HG03558 (cell line): Measurements from ENCODE around the gene PITPNM2.

Experiments used
- ATAC-seq: cut with Tn5 transposase; IDR thresholded peaks from one replicate; pipeline ENCODE4 v1.9.1; 2021; ENCODE audit warnings: moderate number of reproducible peaks; ENCODE audit not compliant: unreplicated experiment; ENCODE audit errors: extremely low read depth

Gene PITPNM2

GRCh38 chr12:123148223-123148622, 2.7 kb downstream of the PITPNM2 start:
- no peak for ATAC-seq

- ATAC-seq = no peak
These were observed 5.7 kb downstream of the PITPNM2 start for GRCh38 chr12:123145211-123145610.

- ATAC-seq = no peak
These were observed 7.0 kb downstream of the PITPNM2 start for GRCh38 chr12:123143736-123144461.

- no peak for ATAC-seq
These were observed 7.8 kb downstream of the PITPNM2 start for GRCh38 chr12:123142921-123143735.

- ATAC-seq = no peak
These were observed 8.4 kb downstream of the PITPNM2 start for GRCh38 chr12:123142518-123142840.

- ATAC-seq = no peak
These were observed 9.0 kb downstream of the PITPNM2 start for GRCh38 chr12:123141615-123142517.

- no peak for ATAC-seq
These were observed 9.9 kb downstream of the PITPNM2 start for GRCh38 chr12:123140676-123141614.

- ATAC-seq = no peak
These were observed 10.8 kb downstream of the PITPNM2 start for GRCh38 chr12:123139926-123140675.

- no peak for ATAC-seq
These were observed 15.2 kb downstream of the PITPNM2 start for GRCh38 chr12:123135688-123136087.

- ATAC-seq = no peak
These were observed 16.1 kb downstream of the PITPNM2 start for GRCh38 chr12:123134826-123135225.

GRCh38 chr12:123134271-123134671, 16.6 kb downstream of the PITPNM2 start:
- no peak for ATAC-seq

- no peak for ATAC-seq
These were observed 17.2 kb downstream of the PITPNM2 start for GRCh38 chr12:123133701-123134100.

GRCh38 chr12:123132951-123133619, 17.8 kb downstream of the PITPNM2 start:
- ATAC-seq = no peak

GRCh38 chr12:123131879-123132402, 18.9 kb downstream of the PITPNM2 start:
- no peak for ATAC-seq

- no peak for ATAC-seq
These were observed 19.5 kb downstream of the PITPNM2 start for GRCh38 chr12:123131291-123131832.

- no peak for ATAC-seq
These were observed 21.3 kb downstream of the PITPNM2 start for GRCh38 chr12:123129621-123130020.

GRCh38 chr12:123127182-123127495, 23.8 kb downstream of the PITPNM2 start:
- ATAC-seq = no peak
